Mucosa of rectum (tissue), 2 donors: Measurements from ENCODE around the gene RNPEP.
"Not testable (repeated sequence)": the region's sequence is repeated elsewhere in the genome, so short reads cannot be mapped to it uniquely, and the experiment has no call there.

Source experiments
- H3K27ac ChIP-seq, 2 donors: one replicate each; pipeline ENCODE4 v1.7.0; 2013; ENCODE audit warnings: inconsistent platforms in 2 of 2, low read depth in 2 of 2, low read length in 2 of 2
- H3K27me3 ChIP-seq, 2 donors: one replicate each; pipeline ENCODE4 v1.7.0; 2013; ENCODE audit warnings: low read length in 2 of 2; ENCODE audit not compliant: control insufficient read depth in 2 of 2, insufficient read depth in 2 of 2
- H3K36me3 ChIP-seq, 2 donors: one replicate each; pipeline ENCODE4 v1.7.0; 2013; ENCODE audit warnings: low read length in 2 of 2; ENCODE audit not compliant: control insufficient read depth in 2 of 2, insufficient read depth in 2 of 2
- H3K4me1 ChIP-seq, 2 donors: one replicate each; pipeline ENCODE4 v1.7.0; 2013; ENCODE audit warnings: low read length in 2 of 2, mild to moderate bottlenecking in 1 of 2; ENCODE audit not compliant: control insufficient read depth in 2 of 2, insufficient read depth in 2 of 2
- H3K4me3 ChIP-seq, 2 donors: one replicate each; pipeline ENCODE4 v1.7.0; 2013; ENCODE audit warnings: low read length in 2 of 2
- H3K9ac ChIP-seq, 2 donors: one replicate each; pipeline ENCODE4 v1.7.0; 2013; ENCODE audit warnings: low read length in 2 of 2, low read depth in 1 of 2, mild to moderate bottlenecking in 1 of 2
- H3K9me3 ChIP-seq, 2 donors: one replicate each; pipeline ENCODE4 v1.7.0; 2013; ENCODE audit warnings: low read length in 2 of 2; ENCODE audit not compliant: control insufficient read depth in 2 of 2
- donor health status: healthy.
- donor health status: Normal muscosa, but diverticular disease.

Gene RNPEP

GRCh38 chr1:201982623-201983379 lies at the start of gene RNPEP:
Gene RNPEP (plus strand): TSS chr1:201982648. CDS start chr1:201982667, 19 bp downstream.
- Histone ChIP-seq H3K9me3 (no peaks in the 10 kb centered on the region), H3K27ac (peak within 1 kb of the TSS; percentile 87 to 94), H3K4me3 (peak within 1 kb of the TSS; percentile 85 to 91), H3K36me3 (no peaks in the 10 kb centered on the region), H3K9ac (peak within 1 kb of the TSS; percentile 73 to 84), H3K27me3 (no peaks in the 10 kb centered on the region), H3K4me1 (peaks cover 12 to 19% of the 10 kb centered on the region in 2 donors)

GRCh38 chr1:201933840-201934430 lies 48.5 kb upstream of the RNPEP start:
- Histone ChIP-seq H3K4me1 (no peaks in the 10 kb centered on the region), H3K27me3 (no peaks in the 10 kb centered on the region), H3K9ac (no peak overlapping the region), H3K9me3 (no peaks in the 10 kb centered on the region), H3K4me3 (no peak overlapping the region), H3K27ac (no peak overlapping the region), H3K36me3 (no peaks in the 10 kb centered on the region)

GRCh38 chr1:201937624-201938213 lies 44.7 kb upstream of the RNPEP start:
- peak overlapping the region; percentile 68 to 69 for H3K27ac ChIP-seq
- H3K9me3 ChIP-seq: no peaks in the 10 kb centered on the region
- no peak overlapping the region for H3K4me3 ChIP-seq
- H3K4me1 ChIP-seq: no peaks in the 10 kb centered on the region
- no peaks in the 10 kb centered on the region for H3K27me3 ChIP-seq
- H3K36me3 ChIP-seq: no peaks in the 10 kb centered on the region
- no peak overlapping the region for H3K9ac ChIP-seq

GRCh38 chr1:201938440-201939035 lies 43.9 kb upstream of the RNPEP start:
- peak overlapping the region; percentile 68 to 69 for H3K27ac ChIP-seq
- peak overlapping the region in 1 of 2 donors; percentile 47 for H3K9ac ChIP-seq
- H3K4me3 ChIP-seq: no peak overlapping the region
- H3K27me3 ChIP-seq: no peaks in the 10 kb centered on the region
- H3K36me3 ChIP-seq: no peaks in the 10 kb centered on the region
- H3K4me1 ChIP-seq: no peaks in the 10 kb centered on the region
- no peaks in the 10 kb centered on the region for H3K9me3 ChIP-seq

GRCh38 chr1:201939148-201939547 lies 43.3 kb upstream of the RNPEP start:
- Histone ChIP-seq H3K4me1 (no peaks in the 10 kb centered on the region), H3K9ac (peak overlapping the region in 1 of 2 donors; percentile 17)

GRCh38 chr1:201939574-201939973 lies 42.9 kb upstream of the RNPEP start:
- H3K4me1 ChIP-seq: no peaks in the 10 kb centered on the region
- H3K4me3 ChIP-seq: peak overlapping the region in 1 of 2 donors; percentile 9

More at GRCh38 chr1:201939148-201939547, 43.3 kb upstream of the RNPEP start:
- Histone ChIP-seq H3K27ac (peak overlapping the region; percentile 38 to 68), H3K9me3 (no peaks in the 10 kb centered on the region), H3K36me3 (no peaks in the 10 kb centered on the region), H3K4me3 (peak overlapping the region in 1 of 2 donors; percentile 9), H3K27me3 (peaks cover 0 to 3% of the 10 kb centered on the region in 2 donors)

GRCh38 chr1:201940316-201940715 lies 42.1 kb upstream of the RNPEP start:
- H3K27me3 ChIP-seq, H3K36me3 ChIP-seq, H3K27ac ChIP-seq, H3K9ac ChIP-seq, H3K9me3 ChIP-seq, H3K4me3 ChIP-seq, H3K4me1 ChIP-seq: not testable (repeated sequence)

More at GRCh38 chr1:201939574-201939973, 42.9 kb upstream of the RNPEP start:
- H3K36me3 ChIP-seq: no peaks in the 10 kb centered on the region
- H3K27ac ChIP-seq: peak overlapping the region; percentile 38 to 68
- H3K9ac ChIP-seq: peak overlapping the region in 1 of 2 donors; percentile 17
- peaks cover under 1 to 5% of the 10 kb centered on the region in 2 donors for H3K27me3 ChIP-seq
- no peaks in the 10 kb centered on the region for H3K9me3 ChIP-seq

GRCh38 chr1:201941420-201942128 lies 40.9 kb upstream of the RNPEP start:
- Histone ChIP-seq H3K27ac (peak overlapping the region; percentile 43 to 44), H3K9ac (no peak overlapping the region), H3K36me3 (no peaks in the 10 kb centered on the region), H3K4me1 (no peaks in the 10 kb centered on the region), H3K27me3 (peaks cover 15 to 17% of the 10 kb centered on the region in 2 donors), H3K9me3 (no peaks in the 10 kb centered on the region), H3K4me3 (peak overlapping the region in 1 of 2 donors; percentile 53)

GRCh38 chr1:201942129-201942495 lies 40.3 kb upstream of the RNPEP start:
- H3K4me3 ChIP-seq: peak overlapping the region in 1 of 2 donors; percentile 53
- no peaks in the 10 kb centered on the region for H3K9me3 ChIP-seq
- H3K36me3 ChIP-seq: no peaks in the 10 kb centered on the region
- peaks cover 15 to 21% of the 10 kb centered on the region in 2 donors for H3K27me3 ChIP-seq
- H3K4me1 ChIP-seq: no peaks in the 10 kb centered on the region
- peak overlapping the region; percentile 13 to 44 for H3K27ac ChIP-seq
- H3K9ac ChIP-seq: no peak overlapping the region
